ENCODE results near the gene JAG2. TPM values are rescaled to one million over a fixed set of nuclear protein-coding genes. Genes with fewer than 3 reads are reported as not detected.

JAG2 gene
- total and polyA plus RNA-seq, 2 of the 4 experiments (the other 2 are of a cell fraction), result 0.18 to 0.58 TPM

GRCh38 chr14:105144666-105145380 lies 23.8 kb downstream of the JAG2 start:
- Histone ChIP-seq H3K4me1 (ENCODE audit: control insufficient read depth, insufficient read depth, low read length) (no peaks in the 10 kb centered on the region), H3K9ac (ENCODE audit: low read depth, low read length) (no peak overlapping the region), H4K20me1 (ENCODE audit: insufficient read depth, low read length) (no peaks in the 10 kb centered on the region), H3K36me3 (ENCODE audit: control insufficient read depth, insufficient read depth, low read length) (no peaks in the 10 kb centered on the region), H2AK5ac (ENCODE audit: low read depth, low read length) (no peak overlapping the region), H3K18ac (ENCODE audit: low read depth, low read length) (no peak overlapping the region), H3K9me3 (ENCODE audit: control insufficient read depth, insufficient read depth, low read length) (peaks cover 10% of the 10 kb centered on the region), H4K91ac (ENCODE audit: insufficient read depth, low read depth, low read length) (no peak overlapping the region), H2AK9ac (replicated peaks; ENCODE audit: low read depth, low read length, poor library complexity) (no peak overlapping the region), H3K27ac (ENCODE audit: insufficient read depth, low read length) (no peak overlapping the region), H3K4ac (ENCODE audit: low read depth, low read length) (no peak overlapping the region), H4K5ac (ENCODE audit: low read depth, low read length) (no peak overlapping the region), H2BK5ac (ENCODE audit: low read depth, low read length, poor library complexity, severe bottlenecking) (no peak overlapping the region), H3K23ac (ENCODE audit: low read depth, low read length) (no peak overlapping the region), H3K4me3 (ENCODE audit: insufficient read depth, low read depth, low read length) (no peak overlapping the region), H3K79me1 (ENCODE audit: low read depth in 1 of 2, low read length in 2 of 2) (no peaks in the 10 kb centered on the region), H3K27me3 (ENCODE audit: control insufficient read depth, insufficient read depth, low read length) (no peaks in the 10 kb centered on the region), H2BK15ac (ENCODE audit: low read depth, low read length) (no peak overlapping the region), H3K56ac (ENCODE audit: extremely low read depth, insufficient read depth, low read length) (no peak overlapping the region), H3K9me1 (ENCODE audit: insufficient read depth, low read length) (no peaks in the 10 kb centered on the region), H3K14ac (replicated peaks; ENCODE audit: low read depth, low read length) (no peak overlapping the region), H3K4me2 (ENCODE audit: low read depth, low read length) (no peak overlapping the region), H4K8ac (ENCODE audit: low read depth in 2 of 2, low read length in 2 of 2) (no peak overlapping the region), H2BK120ac (ENCODE audit: low read depth, low read length) (no peak overlapping the region), H2BK20ac (ENCODE audit: low read depth, low read length) (no peak overlapping the region), H2AFZ (replicated peaks; ENCODE audit: low read length, poor library complexity) (no peak overlapping the region)
- ChIA-PET POLR2A (ENCODE audit: unreplicated experiment) (no interaction called here), CTCF (no interaction called here)
- no peak for TF ChIP-seq CEBPB (IDR thresholded peaks at IDR 0.05; ENCODE audit: low read depth, low read length)
- TF ChIP-seq SMC3 (IDR thresholded peaks at IDR 0.05; ENCODE audit: low read depth, low read length), result no peak
- no peak for TF ChIP-seq POLR2A (IDR thresholded peaks at IDR 0.05; ENCODE audit: low read depth, low read length)
- TF ChIP-seq NFE2L2 (IDR thresholded peaks at IDR 0.05; ENCODE audit: low read depth, low read length), result no peak
- TF ChIP-seq RFX5 (IDR thresholded peaks at IDR 0.05; ENCODE audit: low read depth, low read length), result no peak
- TF ChIP-seq MAFK (IDR thresholded peaks at IDR 0.05; ENCODE audit: low read depth, low read length), result no peak
- no peak for TF ChIP-seq RCOR1 (IDR thresholded peaks at IDR 0.05; ENCODE audit: insufficient replicate concordance, low read length)
- TF ChIP-seq RAD21 (IDR thresholded peaks at IDR 0.05; ENCODE audit: low read length), result no peak
- TF ChIP-seq USF2 (IDR thresholded peaks at IDR 0.05; ENCODE audit: low read depth, low read length), result no peak
- no peak for TF ChIP-seq MXI1 (IDR thresholded peaks at IDR 0.05; ENCODE audit: borderline replicate concordance, low read depth, low read length)
- no peak for TF ChIP-seq FOS (IDR thresholded peaks at IDR 0.05; ENCODE audit: low read depth, low read length)
- no peak for ATAC-seq (ENCODE audit: low read depth)
- no TSS peak for BruUV-seq (replicated peaks)
- whole genome bisulfite sequencing, 2 experiments (ENCODE audit: extremely low coverage in 2 of 2, insufficient read length in 1 of 2), result 77% methylated on average over 13 of the region's 32 CpGs; no CpG with 5 or more reads in 1 of the 2 experiments
- intact Hi-C loops (cut with micrococcal nuclease), result no loop called here
- DNase-seq, result no peak
- dilution Hi-C loops (cut with HindIII; ENCODE audit: low sequenced_read_pairs, unreplicated experiment), result no loop called here
- in situ Hi-C loops (cut with MboI; ENCODE audit: low sequenced_read_pairs), result no loop called here

Measured in IMR-90 (cell line).